ENCODE data around the gene PPP6R2.

DNA sequence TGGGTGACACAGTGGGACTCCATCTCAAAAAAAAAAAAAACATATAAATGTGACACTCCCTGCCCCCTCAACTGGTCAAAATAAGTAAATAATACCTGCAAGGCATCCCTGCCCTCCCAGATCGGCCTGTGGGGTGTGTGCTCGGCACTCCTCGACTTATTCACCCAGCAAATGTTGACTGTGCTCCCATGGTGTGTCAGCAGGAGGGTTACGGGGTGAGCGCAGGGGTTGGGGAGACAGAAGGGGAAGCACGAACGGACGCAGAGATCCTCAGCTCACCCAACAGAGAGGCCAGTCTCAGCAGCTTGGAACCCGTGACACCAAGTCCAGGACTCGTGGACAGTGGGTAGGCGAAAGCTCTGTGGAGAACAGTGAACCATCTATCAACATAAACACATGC lies 136.6 kb downstream of the PPP6R2 start:
- TF ChIP-seq CTCF (IDR thresholded peaks at IDR 0.05) = no peak
- no peak for TF ChIP-seq POLR2A (IDR thresholded peaks at IDR 0.05; ENCODE audit: low read length)
- TF ChIP-seq CEBPB (IDR thresholded peaks at IDR 0.05) = no peak
- TF ChIP-seq MAX (IDR thresholded peaks at IDR 0.05) = no peak
- no peak for TF ChIP-seq RNF2 (IDR thresholded peaks at IDR 0.05; ENCODE audit: borderline replicate concordance, low read depth)
- TF ChIP-seq JUN (IDR thresholded peaks at IDR 0.05) = no peak
- no peak for TF ChIP-seq BCL3 (IDR thresholded peaks at IDR 0.05)
- no peak for TF ChIP-seq ESRRA (IDR thresholded peaks at IDR 0.05; ENCODE audit: borderline replicate concordance, low read length)
- TF ChIP-seq RAD21 (conservative IDR thresholded peaks at IDR 0.05 in 1 of 2, IDR thresholded peaks at IDR 0.05 in 1 of 2) = no peak
- TF ChIP-seq, protein P1, sequence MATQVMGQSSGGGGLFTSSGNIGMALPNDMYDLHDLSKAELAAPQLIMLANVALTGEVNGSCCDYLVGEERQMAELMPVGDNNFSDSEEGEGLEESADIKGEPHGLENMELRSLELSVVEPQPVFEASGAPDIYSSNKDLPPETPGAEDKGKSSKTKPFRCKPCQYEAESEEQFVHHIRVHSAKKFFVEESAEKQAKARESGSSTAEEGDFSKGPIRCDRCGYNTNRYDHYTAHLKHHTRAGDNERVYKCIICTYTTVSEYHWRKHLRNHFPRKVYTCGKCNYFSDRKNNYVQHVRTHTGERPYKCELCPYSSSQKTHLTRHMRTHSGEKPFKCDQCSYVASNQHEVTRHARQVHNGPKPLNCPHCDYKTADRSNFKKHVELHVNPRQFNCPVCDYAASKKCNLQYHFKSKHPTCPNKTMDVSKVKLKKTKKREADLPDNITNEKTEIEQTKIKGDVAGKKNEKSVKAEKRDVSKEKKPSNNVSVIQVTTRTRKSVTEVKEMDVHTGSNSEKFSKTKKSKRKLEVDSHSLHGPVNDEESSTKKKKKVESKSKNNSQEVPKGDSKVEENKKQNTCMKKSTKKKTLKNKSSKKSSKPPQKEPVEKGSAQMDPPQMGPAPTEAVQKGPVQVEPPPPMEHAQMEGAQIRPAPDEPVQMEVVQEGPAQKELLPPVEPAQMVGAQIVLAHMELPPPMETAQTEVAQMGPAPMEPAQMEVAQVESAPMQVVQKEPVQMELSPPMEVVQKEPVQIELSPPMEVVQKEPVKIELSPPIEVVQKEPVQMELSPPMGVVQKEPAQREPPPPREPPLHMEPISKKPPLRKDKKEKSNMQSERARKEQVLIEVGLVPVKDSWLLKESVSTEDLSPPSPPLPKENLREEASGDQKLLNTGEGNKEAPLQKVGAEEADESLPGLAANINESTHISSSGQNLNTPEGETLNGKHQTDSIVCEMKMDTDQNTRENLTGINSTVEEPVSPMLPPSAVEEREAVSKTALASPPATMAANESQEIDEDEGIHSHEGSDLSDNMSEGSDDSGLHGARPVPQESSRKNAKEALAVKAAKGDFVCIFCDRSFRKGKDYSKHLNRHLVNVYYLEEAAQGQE (IDR thresholded peaks at IDR 0.05) = no peak
- TF ChIP-seq, protein P2, sequence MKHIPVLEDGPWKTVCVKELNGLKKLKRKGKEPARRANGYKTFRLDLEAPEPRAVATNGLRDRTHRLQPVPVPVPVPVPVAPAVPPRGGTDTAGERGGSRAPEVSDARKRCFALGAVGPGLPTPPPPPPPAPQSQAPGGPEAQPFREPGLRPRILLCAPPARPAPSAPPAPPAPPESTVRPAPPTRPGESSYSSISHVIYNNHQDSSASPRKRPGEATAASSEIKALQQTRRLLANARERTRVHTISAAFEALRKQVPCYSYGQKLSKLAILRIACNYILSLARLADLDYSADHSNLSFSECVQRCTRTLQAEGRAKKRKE (CRISPR knock-in tag; IDR thresholded peaks at IDR 0.05; ENCODE audit: low read depth) = no peak
- TF ChIP-seq POLR2AphosphoS2 (conservative IDR thresholded peaks at IDR 0.05; ENCODE audit: low read length) = no peak
- TF ChIP-seq GATA3 (IDR thresholded peaks at IDR 0.05; ENCODE audit: borderline replicate concordance) = no peak

Data from A549 (cell line).